Measurements from ENCODE around the gene CLUH. TPM values are rescaled to one million over a fixed set of nuclear protein-coding genes. Genes with fewer than 3 reads are reported as not detected.

Gene CLUH
- total and polyA plus RNA-seq, 2 experiments from 2014 or later = 58.6 to 93.5 TPM

DNA sequence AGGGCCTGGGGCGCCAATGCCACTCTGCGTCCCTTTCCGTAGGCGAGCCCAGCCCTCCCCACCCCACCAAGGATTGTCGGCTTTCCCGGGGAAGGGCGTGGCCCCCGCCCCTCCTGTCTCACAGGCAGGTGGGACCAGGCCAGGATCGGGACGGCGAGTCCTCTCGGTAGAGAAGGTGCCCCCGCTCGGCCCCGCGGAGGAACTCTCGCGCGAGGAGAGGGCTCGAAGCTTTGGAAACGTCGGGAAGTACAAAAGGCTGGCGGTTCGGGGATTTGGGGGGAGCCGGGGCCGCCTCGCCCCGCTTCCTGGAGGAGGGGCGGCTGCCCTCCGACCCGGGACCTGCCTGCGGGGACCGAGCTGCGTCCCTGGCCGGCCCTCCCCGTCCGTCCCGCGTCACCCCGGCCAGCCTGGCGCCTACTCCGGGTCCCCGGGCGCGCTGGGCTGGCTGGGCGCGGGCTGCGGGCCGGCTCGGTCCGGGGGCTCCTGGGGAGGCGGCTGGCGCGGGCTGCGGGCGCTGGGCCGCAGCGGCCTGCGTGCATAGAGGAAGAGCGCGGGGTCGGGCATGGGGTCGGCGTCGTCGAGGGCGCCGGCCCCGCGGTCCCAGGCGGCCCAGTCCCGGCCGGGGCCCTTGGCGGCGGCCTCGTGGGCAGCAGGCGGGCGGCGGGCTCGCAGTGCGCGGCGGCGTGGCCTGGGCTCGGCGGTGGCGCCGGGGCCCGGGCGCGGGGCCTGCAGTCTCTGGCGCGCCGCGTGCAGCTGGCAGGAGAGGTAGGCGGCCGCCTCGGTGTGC, 12.6 kb upstream of the CLUH start:
- H3K27me3 ChIP-seq = peaks cover 27% of the 10 kb centered on the region

DNA sequence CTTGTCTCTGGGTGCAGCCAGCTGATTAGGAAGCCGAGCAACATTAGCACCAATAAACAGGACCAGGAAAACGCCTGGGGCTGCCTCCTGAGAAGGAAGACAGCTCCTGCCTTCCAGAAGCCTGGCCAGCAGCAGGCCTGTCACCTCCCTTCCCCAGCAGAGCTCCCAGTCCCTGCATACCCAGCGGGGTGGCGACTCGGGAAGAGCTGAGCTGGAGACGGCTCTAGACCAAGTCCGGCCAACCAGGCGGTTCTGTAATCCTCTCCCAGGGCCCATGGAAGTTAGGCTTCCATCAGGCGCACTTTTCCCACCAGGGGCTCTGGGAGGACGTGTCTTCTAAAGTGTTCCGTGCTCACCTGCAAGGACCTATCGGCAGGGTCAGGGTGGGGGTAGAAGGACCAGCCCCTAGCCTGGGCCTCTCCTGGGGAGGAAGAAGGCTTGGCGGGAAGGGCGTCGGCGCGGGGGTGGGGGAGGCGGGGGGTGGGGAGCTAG, 12.0 kb upstream of the CLUH start:
- Histone ChIP-seq H3K27me3 (peaks cover 27% of the 10 kb centered on the region), H3K4me1 (ENCODE audit: low read depth) (no peaks in the 10 kb centered on the region), H3K36me3 (no peaks in the 10 kb centered on the region), H3K27ac (no peak overlapping the region), H3K9me3 (ENCODE audit: low read depth) (no peaks in the 10 kb centered on the region), H3K4me3 (no peak overlapping the region)
- DNase-seq (ENCODE audit: low read depth in 1 of 2, low spot score in 1 of 2) = peak in 1 of 2 donors; percentile 40
- TF ChIP-seq, protein P1, sequence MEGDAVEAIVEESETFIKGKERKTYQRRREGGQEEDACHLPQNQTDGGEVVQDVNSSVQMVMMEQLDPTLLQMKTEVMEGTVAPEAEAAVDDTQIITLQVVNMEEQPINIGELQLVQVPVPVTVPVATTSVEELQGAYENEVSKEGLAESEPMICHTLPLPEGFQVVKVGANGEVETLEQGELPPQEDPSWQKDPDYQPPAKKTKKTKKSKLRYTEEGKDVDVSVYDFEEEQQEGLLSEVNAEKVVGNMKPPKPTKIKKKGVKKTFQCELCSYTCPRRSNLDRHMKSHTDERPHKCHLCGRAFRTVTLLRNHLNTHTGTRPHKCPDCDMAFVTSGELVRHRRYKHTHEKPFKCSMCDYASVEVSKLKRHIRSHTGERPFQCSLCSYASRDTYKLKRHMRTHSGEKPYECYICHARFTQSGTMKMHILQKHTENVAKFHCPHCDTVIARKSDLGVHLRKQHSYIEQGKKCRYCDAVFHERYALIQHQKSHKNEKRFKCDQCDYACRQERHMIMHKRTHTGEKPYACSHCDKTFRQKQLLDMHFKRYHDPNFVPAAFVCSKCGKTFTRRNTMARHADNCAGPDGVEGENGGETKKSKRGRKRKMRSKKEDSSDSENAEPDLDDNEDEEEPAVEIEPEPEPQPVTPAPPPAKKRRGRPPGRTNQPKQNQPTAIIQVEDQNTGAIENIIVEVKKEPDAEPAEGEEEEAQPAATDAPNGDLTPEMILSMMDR (IDR thresholded peaks at IDR 0.05; ENCODE audit: low read depth, low read length) = no peak

More for the DNA sequence above, 12.6 kb upstream of the CLUH start:
- H3K9me3 ChIP-seq (ENCODE audit: low read depth) = no peaks in the 10 kb centered on the region
- no peak overlapping the region for H3K27ac ChIP-seq
- TF ChIP-seq, protein P1 (IDR thresholded peaks at IDR 0.05; ENCODE audit: low read depth, low read length) = no peak
- no peaks in the 10 kb centered on the region for H3K4me1 ChIP-seq (ENCODE audit: low read depth)
- no peaks in the 10 kb centered on the region for H3K36me3 ChIP-seq
- no peak for DNase-seq (ENCODE audit: low read depth in 1 of 2, low spot score in 1 of 2)
- H3K4me3 ChIP-seq = no peak overlapping the region

DNA sequence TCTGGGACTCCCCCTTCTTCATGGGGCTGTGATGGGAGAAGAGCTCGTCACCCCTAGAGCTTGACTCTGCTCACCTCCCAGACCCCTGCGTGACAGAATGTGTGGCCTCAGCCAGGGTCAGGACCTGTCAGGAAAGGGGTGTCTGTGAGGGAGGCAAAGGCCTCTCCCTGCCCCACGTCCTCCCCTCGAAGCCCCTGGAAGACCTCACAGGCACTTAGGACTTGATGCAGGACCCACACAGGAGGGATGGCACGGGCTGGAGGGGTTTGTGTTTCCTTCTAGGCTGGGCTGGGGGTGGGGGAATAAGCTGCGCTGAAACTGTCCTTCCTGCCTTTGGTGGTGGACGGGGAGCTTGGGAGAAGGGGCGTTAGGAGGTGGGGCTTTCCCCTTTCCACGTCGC, 11.0 kb upstream of the CLUH start:
- Histone ChIP-seq H3K4me1 (ENCODE audit: low read depth) (no peaks in the 10 kb centered on the region), H3K27me3 (peaks cover 27% of the 10 kb centered on the region), H3K9me3 (ENCODE audit: low read depth) (no peaks in the 10 kb centered on the region), H3K4me3 (no peak overlapping the region), H3K36me3 (no peaks in the 10 kb centered on the region), H3K27ac (no peak overlapping the region)
- TF ChIP-seq, protein P1 (IDR thresholded peaks at IDR 0.05; ENCODE audit: low read depth, low read length) = no peak
- DNase-seq (ENCODE audit: low read depth in 1 of 2, low spot score in 1 of 2) = no peak

DNA sequence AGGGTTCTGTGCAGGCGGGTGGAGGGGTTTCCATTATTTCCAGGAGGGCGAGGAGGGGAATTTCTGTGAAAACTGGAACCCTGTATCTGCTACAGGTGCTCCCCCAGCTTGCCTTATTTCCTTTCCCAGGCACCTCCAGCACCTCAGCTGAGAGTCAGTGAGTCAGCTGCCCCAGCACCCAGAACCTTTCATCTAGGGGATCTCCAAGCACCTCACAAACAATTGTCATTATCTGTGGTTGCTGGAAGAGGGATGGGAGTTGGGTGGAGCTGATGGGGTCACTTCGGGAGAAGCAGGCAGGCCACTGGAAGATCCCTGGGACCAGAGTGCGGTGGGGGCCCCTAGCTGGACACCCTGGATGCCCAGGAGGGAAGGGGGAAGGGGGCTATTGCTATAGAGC, 10.0 kb upstream of the CLUH start:
- Histone ChIP-seq H3K36me3 (no peaks in the 10 kb centered on the region), H3K27me3 (peaks cover 27% of the 10 kb centered on the region), H3K9me3 (ENCODE audit: low read depth) (no peaks in the 10 kb centered on the region), H3K4me3 (no peak overlapping the region), H3K4me1 (ENCODE audit: low read depth) (no peaks in the 10 kb centered on the region), H3K27ac (no peak overlapping the region)
- no peak for DNase-seq (ENCODE audit: low read depth in 1 of 2, low spot score in 1 of 2)
- TF ChIP-seq, protein P1 (IDR thresholded peaks at IDR 0.05; ENCODE audit: low read depth, low read length) = no peak

DNA sequence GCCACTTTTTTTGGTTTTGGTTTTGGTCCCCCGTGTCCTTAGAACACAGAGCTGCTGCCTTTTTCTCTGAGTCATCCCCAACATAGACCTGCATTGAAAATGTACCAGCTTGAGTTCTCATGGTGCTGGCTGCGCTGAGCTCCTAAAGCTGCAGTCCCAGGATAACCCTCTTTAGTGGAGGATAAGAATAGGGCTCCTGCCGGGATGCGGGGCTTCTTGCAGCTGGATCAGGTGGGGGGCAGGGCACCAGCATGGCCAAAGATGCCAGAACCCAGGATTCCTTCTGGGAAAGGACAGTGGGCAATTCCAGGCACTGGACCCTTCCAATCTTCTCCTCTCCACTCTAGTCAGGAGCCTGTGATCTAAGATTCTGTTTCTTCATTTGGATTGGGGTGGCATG, 8.3 kb upstream of the CLUH start:
- H3K4me3 ChIP-seq = no peak overlapping the region
- no peaks in the 10 kb centered on the region for H3K4me1 ChIP-seq (ENCODE audit: low read depth)
- no peak for DNase-seq (ENCODE audit: low read depth in 1 of 2, low spot score in 1 of 2)
- TF ChIP-seq, protein P1 (IDR thresholded peaks at IDR 0.05; ENCODE audit: low read depth, low read length) = no peak
- H3K36me3 ChIP-seq = no peaks in the 10 kb centered on the region
- H3K27me3 ChIP-seq = peaks cover 18% of the 10 kb centered on the region
- no peaks in the 10 kb centered on the region for H3K9me3 ChIP-seq (ENCODE audit: low read depth)
- no peak overlapping the region for H3K27ac ChIP-seq

Measured in cardiac muscle cell (in vitro differentiated cells and primary cell).